Naive thymus-derived CD4-positive, alpha-beta T cell (primary cell): Measurements from ENCODE around the gene HACD2. TPM values are rescaled to one million over a fixed set of nuclear protein-coding genes. Genes with fewer than 3 reads are reported as not detected.

Experiments
- ATAC-seq: fragments of 150-1000 bp; cut with Tn5 transposase; 2 replicates; pipeline ENCODE4 v1.10.0; 2021; ENCODE audit warnings: mild to moderate bottlenecking, moderate library complexity
- CTCF ChIA-PET: fragments of 350-600 bp; sonication (Branson Sonifier 250); formaldehyde crosslinking; loops from one replicate; lab custom pipeline; 2021; ENCODE audit warnings: antibody characterized with exemption; lab: Charles Lee
- POLR2A ChIA-PET: fragments of 350-600 bp; sonication (Branson Sonifier 250); formaldehyde crosslinking; loops from one replicate; lab custom pipeline; 2021; ENCODE audit warnings: antibody characterized with exemption, inconsistent platforms; lab: Charles Lee
- DNase-seq, 9 donors: peaks; one replicate each; pipeline versions ENCODE4 v3.0.0 to v3.0.0-alpha.2; 2020 to 2022; ENCODE audit warnings: mixed read lengths in 1 of 9
- H3K27ac ChIP-seq: one replicate; pipeline ENCODE4 v1.7.0; 2013; ENCODE audit warnings: mild to moderate bottlenecking, low read depth, low read length, moderate library complexity
- H3K27me3 ChIP-seq, 2 donors: one replicate each; pipeline ENCODE4 v1.7.0; 2013; ENCODE audit warnings: low read length in 2 of 2, mild to moderate bottlenecking in 2 of 2, moderate library complexity in 2 of 2; ENCODE audit not compliant: control insufficient read depth in 2 of 2, insufficient read depth in 2 of 2
- H3K36me3 ChIP-seq, 3 experiments: 1 replicate in 2 of 3; 2 replicates in 1 of 3; pipeline ENCODE4 v1.7.0; 2013; ENCODE audit warnings: low read length in 3 of 3, mild to moderate bottlenecking in 3 of 3, moderate library complexity in 1 of 3; ENCODE audit not compliant: insufficient read depth in 3 of 3, control insufficient read depth in 2 of 3
- H3K4me1 ChIP-seq, 2 donors: one replicate each; pipeline ENCODE4 v1.7.0; 2013; ENCODE audit warnings: low read length in 2 of 2, mild to moderate bottlenecking in 2 of 2, moderate library complexity in 1 of 2; ENCODE audit not compliant: control insufficient read depth in 2 of 2, insufficient read depth in 2 of 2
- H3K4me3 ChIP-seq: 2 replicates; pipeline ENCODE4 v1.7.0; 2013; ENCODE audit warnings: mild to moderate bottlenecking, low read length
- H3K9me3 ChIP-seq, 3 experiments: 1 replicate in 2 of 3; 2 replicates in 1 of 3; pipeline ENCODE4 v1.7.0; 2013; ENCODE audit warnings: low read length in 3 of 3; ENCODE audit not compliant: control insufficient read depth in 2 of 3
- H3K27ac Mint-ChIP-seq, 9 donors: one replicate each; pipeline ENCODE4 v1.8.0; 2020 to 2022; ENCODE audit warnings: mixed read lengths in 9 of 9, mild to moderate bottlenecking in 8 of 9, moderate library complexity in 5 of 9, inconsistent platforms in 2 of 9
- H3K27me3 Mint-ChIP-seq, 5 donors: one replicate each; pipeline ENCODE4 v1.8.0; 2021 to 2022; ENCODE audit warnings: mixed read lengths in 5 of 5, mild to moderate bottlenecking in 1 of 5
- H3K36me3 Mint-ChIP-seq, 5 donors: one replicate each; pipeline ENCODE4 v1.8.0; 2020 to 2022; ENCODE audit warnings: mixed read lengths in 5 of 5, mild to moderate bottlenecking in 3 of 5, inconsistent platforms in 1 of 5
- H3K4me1 Mint-ChIP-seq, 7 donors: one replicate each; pipeline ENCODE4 v1.8.0; 2020 to 2022; ENCODE audit warnings: mixed read lengths in 7 of 7, mild to moderate bottlenecking in 3 of 7, inconsistent platforms in 1 of 7
- H3K4me3 Mint-ChIP-seq, 10 donors: one replicate each; pipeline ENCODE4 v1.8.0; 2020 to 2022; ENCODE audit warnings: mild to moderate bottlenecking in 10 of 10, mixed read lengths in 10 of 10, moderate library complexity in 6 of 10, inconsistent platforms in 2 of 10
- H3K9me3 Mint-ChIP-seq, 11 donors: one replicate each; pipeline ENCODE4 v1.8.0; 2020 to 2022; ENCODE audit warnings: mixed read lengths in 11 of 11, mild to moderate bottlenecking in 4 of 11, inconsistent platforms in 1 of 11, moderate library complexity in 1 of 11
- intact Hi-C, 2 donors: fragments of 100-400 bp; cut with micrococcal nuclease; formaldehyde crosslinking; loops; one replicate each; pipeline ENCODE4 v1.15.1; 2023
- polyA plus RNA-seq, 2 donors: library from polyadenylated mRNA; unstranded; fragments of 300-500 nt; fragmentation: Illumina TruSeq; gene quantifications; one replicate each; pipeline ENCODE4 v1.2.3, GENCODE V29; 2021
- total RNA-seq, 6 experiments: library from RNA in 5 of 6; stranded (reverse) in 5 of 6; gene quantifications; 1 replicate in 5 of 6; 2 replicates in 1 of 6; pipeline ENCODE4 v1.2.3 and lab custom pipeline; 2021 to 2026

The HACD2 gene
- total and polyA plus RNA-seq, 7 experiments from 2014 or later, result 14.7 to 28.3 (median 19.8) TPM

DNA sequence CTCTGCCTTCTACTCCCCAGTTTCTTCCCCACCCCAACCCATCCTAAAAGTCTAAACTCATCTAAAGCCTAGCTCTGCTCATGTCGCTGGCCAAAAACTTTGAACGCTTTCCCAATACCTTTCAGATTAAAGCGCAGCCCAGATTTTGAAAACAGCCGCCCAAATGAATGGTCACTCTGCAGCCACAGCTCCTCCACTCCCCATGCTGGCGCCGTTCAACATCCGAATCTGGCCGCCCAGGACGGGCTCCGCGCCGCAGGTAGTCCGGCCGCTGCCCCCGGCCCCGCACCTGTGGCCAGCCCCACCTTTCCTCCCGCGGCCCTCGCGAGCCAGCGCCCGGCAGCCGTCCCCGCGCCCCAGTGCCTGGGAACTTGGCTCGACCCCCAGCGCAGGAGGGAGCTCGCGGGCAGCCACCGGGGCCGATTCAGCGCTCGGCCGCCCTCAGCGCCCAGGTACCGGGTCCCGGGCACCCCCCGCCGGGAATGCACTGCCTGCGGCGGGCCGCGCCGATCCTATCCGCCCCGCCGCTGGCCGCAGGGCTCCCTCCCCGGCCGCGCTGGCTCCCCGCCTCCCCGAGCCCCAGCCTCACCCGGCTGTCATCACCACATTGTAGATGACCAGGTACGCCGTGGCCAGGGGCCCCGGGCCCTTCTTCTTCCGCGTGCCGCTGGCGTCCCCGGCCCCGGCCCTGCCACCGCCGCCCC, 417 bp downstream of the HACD2 start:
- CTCF ChIA-PET, result interaction anchor here (1.0 to 1.4 kb wide), 2 partner anchors 19 to 22 kb away, joined by 3 read pairs; no protein-coding TSS in a partner anchor
- peak in 3 of 9 donors; percentile 11 to 17 (median 14) for DNase-seq
- ATAC-seq, result peak; percentile 19

DNA sequence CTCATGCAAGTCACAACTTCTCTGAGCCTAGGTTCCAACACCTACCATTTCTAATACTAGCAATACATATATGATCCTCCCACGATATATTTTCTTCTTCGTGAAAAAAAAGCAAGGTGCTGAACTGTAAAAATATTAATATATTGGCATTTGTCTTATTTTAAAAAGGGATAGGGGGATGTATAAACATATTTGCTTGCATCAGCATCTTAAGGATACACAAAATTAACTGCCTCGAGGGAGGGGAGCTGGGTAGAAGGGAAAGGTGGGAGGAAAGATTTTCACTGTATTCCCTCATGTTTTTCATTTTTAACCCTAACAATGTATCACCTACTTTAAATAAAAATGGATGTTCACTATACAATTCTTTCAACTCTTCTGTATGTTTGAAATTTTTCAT, 1.3 kb downstream of the HACD2 start:
- H3K4me3 ChIP-seq, result no peak overlapping the region
- ChIA-PET POLR2A (interaction anchor here (1.4 to 2.4 kb wide), 3 partner anchors 8 to 1199 kb away, joined by 3 to 11 read pairs (median 7); partner anchors contain the start of genes FAM162A and SEC22A), CTCF (interaction anchor here (1.0 to 1.4 kb wide), 2 partner anchors 18 to 21 kb away, joined by 3 read pairs; no protein-coding TSS in a partner anchor)
- peaks cover 0 to 2% (median 0%) of the 10 kb centered on the region in 11 donors for H3K9me3 Mint-ChIP-seq
- H3K4me1 Mint-ChIP-seq, result peaks cover 14 to 32% (median 30%) of the 10 kb centered on the region in 7 donors
- no peaks in the 10 kb centered on the region for H3K9me3 ChIP-seq
- H3K4me1 ChIP-seq, result peaks cover 8 to 13% of the 10 kb centered on the region in 2 donors
- intact Hi-C loops, result loop anchor here (5.0 to 10.0 kb wide), 4 partner anchors 901 to 1749 kb away; partner anchors contain the start of genes EAF2 (in 1 of the 2), HEG1 (in 1 of the 2), IQCB1 (in 1 of the 2) and KPNA1 (in 1 of the 2)
- H3K4me3 Mint-ChIP-seq, result peak overlapping the region in 4 of 10 donors; percentile 55 to 90 (median 88)
- peaks cover 0 to 27% (median 3%) of the 10 kb centered on the region in 3 experiments for H3K36me3 ChIP-seq
- no peaks in the 10 kb centered on the region for H3K27me3 Mint-ChIP-seq
- H3K36me3 Mint-ChIP-seq, result peaks cover 8 to 24% (median 20%) of the 10 kb centered on the region in 5 donors
- peak overlapping the region; percentile 12 for H3K27ac ChIP-seq
- H3K27ac Mint-ChIP-seq, result peak overlapping the region in 5 of 9 donors; percentile 40 to 87 (median 77)
- H3K27me3 ChIP-seq, result no peaks in the 10 kb centered on the region
- ATAC-seq (no peak), DNase-seq (no peak)

More for the DNA sequence above, 417 bp downstream of the HACD2 start:
- POLR2A ChIA-PET, result interaction anchor here (0.6 to 2.4 kb wide), 4 partner anchors 8 to 1793 kb away, joined by 3 to 11 read pairs (median 6); partner anchors contain the start of genes FAM162A and SEC22A
- intact Hi-C loops, result loop anchor here (2.0 to 10.0 kb wide), 7 partner anchors 902 to 1924 kb away; partner anchors contain the start of genes EAF2 (in 2 of the 2), IQCB1 (in 2 of the 2), KPNA1 (in 2 of the 2) and HCLS1 (in 1 of the 2)
- Histone ChIP-seq H3K4me3 (peak overlapping the region; percentile 98), H3K36me3 (peaks cover 0 to 23% (median 3%) of the 10 kb centered on the region in 3 experiments), H3K9me3 (no peaks in the 10 kb centered on the region), H3K27me3 (no peaks in the 10 kb centered on the region), H3K4me1 (peaks cover 8 to 13% of the 10 kb centered on the region in 2 donors), H3K27ac (peak overlapping the region; percentile 79)
- Mint-ChIP-seq H3K36me3 (peaks cover 8 to 27% (median 24%) of the 10 kb centered on the region in 5 donors), H3K9me3 (peaks cover 0 to 5% (median 0%) of the 10 kb centered on the region in 11 donors), H3K27ac (peak overlapping the region; percentile 44 to 93 (median 83)), H3K4me1 (peaks cover 14 to 32% (median 30%) of the 10 kb centered on the region in 7 donors), H3K4me3 (peak overlapping the region in 3 of 10 donors; percentile 87 to 90 (median 89)), H3K27me3 (no peaks in the 10 kb centered on the region)

DNA sequence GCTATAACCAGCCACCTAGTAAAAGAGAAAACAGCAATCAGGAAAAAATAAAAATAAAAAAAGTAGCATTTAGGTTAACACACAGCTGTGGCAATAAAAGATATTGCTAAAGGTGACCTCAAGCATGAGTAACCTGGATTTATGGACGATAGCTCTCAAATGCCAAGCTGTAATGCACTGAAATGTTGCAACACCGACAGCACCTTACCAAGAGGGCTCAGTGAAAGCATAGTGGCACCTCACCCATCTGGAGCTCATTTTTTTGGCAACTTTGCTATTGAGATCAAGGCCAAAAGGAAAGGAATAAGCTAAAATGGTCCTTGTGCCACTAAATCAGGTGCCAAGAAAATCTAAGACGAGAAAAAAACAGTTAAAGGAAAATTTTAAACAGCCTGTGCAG, 2.5 kb downstream of the HACD2 start:
- no peak overlapping the region for H3K4me3 ChIP-seq
- Mint-ChIP-seq H3K27ac (peak overlapping the region in 1 of 9 donors; percentile 87), H3K27me3 (no peaks in the 10 kb centered on the region), H3K4me3 (peak overlapping the region in 1 of 10 donors; percentile 18), H3K4me1 (peaks cover 14 to 34% (median 30%) of the 10 kb centered on the region in 7 donors), H3K9me3 (no peaks in the 10 kb centered on the region), H3K36me3 (peaks cover 8 to 31% (median 15%) of the 10 kb centered on the region in 5 donors)
- POLR2A ChIA-PET, result interaction anchor here (2.4 kb wide), 1 partner anchor 380 kb away, joined by 11 read pairs; the partner anchor contains the start of gene SEC22A
- DNase-seq (no peak), ATAC-seq (no peak)
- peaks cover 0 to 29% (median 3%) of the 10 kb centered on the region in 3 experiments for H3K36me3 ChIP-seq
- H3K9me3 ChIP-seq, result no peaks in the 10 kb centered on the region
- intact Hi-C loops, result loop anchor here (5.0 to 10.0 kb wide), 4 partner anchors 900 to 1748 kb away; partner anchors contain the start of genes EAF2 (in 1 of the 2), HEG1 (in 1 of the 2), IQCB1 (in 1 of the 2) and KPNA1 (in 1 of the 2)
- peaks cover 8 to 13% of the 10 kb centered on the region in 2 donors for H3K4me1 ChIP-seq
- CTCF ChIA-PET, result no interaction called here
- H3K27ac ChIP-seq, result no peak overlapping the region
- no peaks in the 10 kb centered on the region for H3K27me3 ChIP-seq

DNA sequence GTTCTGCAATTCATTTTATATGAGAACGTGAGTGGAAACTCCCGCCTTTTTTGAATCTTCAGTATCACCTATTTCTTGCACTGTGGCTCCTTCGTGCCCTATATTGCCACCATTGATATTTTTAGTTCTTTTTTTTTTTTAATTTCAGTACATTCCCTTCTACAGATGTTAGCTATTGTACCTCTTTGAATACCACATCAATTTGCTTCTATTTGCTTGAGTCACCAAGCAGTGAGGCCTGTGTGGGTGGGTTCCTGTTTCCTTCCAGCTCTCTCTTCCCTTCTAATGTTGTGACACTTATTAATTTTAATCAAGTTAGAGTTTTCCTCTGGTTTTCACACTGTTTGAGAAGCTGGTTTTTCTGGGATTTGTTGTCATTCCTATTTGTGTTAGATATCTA, 8.7 kb downstream of the HACD2 start:
- no peak for ATAC-seq
- ChIA-PET POLR2A (interaction anchor here (0.7 to 0.9 kb wide), 2 partner anchors 8 to 166 kb away, joined by 3 read pairs; no protein-coding TSS in a partner anchor), CTCF (interaction anchor here (0.8 to 1.4 kb wide), 2 partner anchors 16 kb away, joined by 3 read pairs; no protein-coding TSS in a partner anchor)
- intact Hi-C loops, result no loop called here
- Histone ChIP-seq H3K4me1 (no peaks in the 10 kb centered on the region), H3K4me3 (no peak overlapping the region), H3K27ac (no peak overlapping the region), H3K27me3 (no peaks in the 10 kb centered on the region), H3K36me3 (peaks cover 0 to 27% (median 0%) of the 10 kb centered on the region in 3 experiments), H3K9me3 (no peaks in the 10 kb centered on the region)
- Mint-ChIP-seq H3K4me1 (peaks cover 4 to 27% (median 16%) of the 10 kb centered on the region in 7 donors), H3K27ac (peak overlapping the region in 2 of 9 donors; percentile 32), H3K9me3 (no peaks in the 10 kb centered on the region), H3K4me3 (no peak overlapping the region), H3K36me3 (peaks cover 9 to 33% (median 16%) of the 10 kb centered on the region in 5 donors), H3K27me3 (no peaks in the 10 kb centered on the region)
- no peak for DNase-seq

- H3K9me3 Mint-ChIP-seq, result no peaks in the 10 kb centered on the region
- H3K27me3 ChIP-seq, result no peaks in the 10 kb centered on the region
- no peaks in the 10 kb centered on the region for H3K9me3 ChIP-seq
- H3K4me1 ChIP-seq, result no peaks in the 10 kb centered on the region
- DNase-seq (no peak), ATAC-seq (no peak)
- H3K36me3 ChIP-seq, result peaks cover 0 to 7% (median 0%) of the 10 kb centered on the region in 3 experiments
- H3K4me3 ChIP-seq, result no peak overlapping the region
- CTCF ChIA-PET, result interaction anchor here (1.2 to 1.7 kb wide), 2 partner anchors 10 to 13 kb away, joined by 7 read pairs; no protein-coding TSS in a partner anchor
- H3K4me3 Mint-ChIP-seq, result no peak overlapping the region
- H3K4me1 Mint-ChIP-seq, result peaks cover 9 to 28% (median 18%) of the 10 kb centered on the region in 7 donors
- H3K27ac ChIP-seq, result no peak overlapping the region
- intact Hi-C loops, result no loop called here
- no peak overlapping the region for H3K27ac Mint-ChIP-seq
- H3K27me3 Mint-ChIP-seq, result no peaks in the 10 kb centered on the region
- H3K36me3 Mint-ChIP-seq, result peaks cover 3 to 31% (median 9%) of the 10 kb centered on the region in 5 donors
- POLR2A ChIA-PET, result no interaction called here
Measured at GRCh38 chr3:123571973-123572365, 12.9 kb downstream of the HACD2 start.
